Loucy (cell line): ENCODE results near the gene TMEM232.

Experiments
- H2AFZ ChIP-seq: fragments of 200-600 bp; sonication (generic); 2 replicates; pipeline ENCODE4 v1.6.0; 2016; ENCODE audit warnings: antibody characterized with exemption, mild to moderate bottlenecking, low read length, moderate library complexity
- H3F3A ChIP-seq: fragments of 200-600 bp; 2 replicates; pipeline ENCODE4 v1.6.0; 2016; ENCODE audit warnings: antibody characterized with exemption, low read depth, mild to moderate bottlenecking
- H3K27me3 ChIP-seq: fragments of 200-600 bp; sonication (generic); 2 replicates; pipeline ENCODE4 v1.6.1; 2014; ENCODE audit warnings: low read length, mild to moderate bottlenecking; ENCODE audit not compliant: insufficient read depth, poor library complexity, severe bottlenecking
- H3K36me3 ChIP-seq: fragments of 200-600 bp; sonication (generic); 2 replicates; pipeline ENCODE4 v1.6.1; 2016; ENCODE audit warnings: low read length; ENCODE audit not compliant: insufficient read depth
- H3K4me1 ChIP-seq: fragments of 200-600 bp; sonication (generic); 2 replicates; pipeline ENCODE4 v1.5.1; 2014; ENCODE audit warnings: low read length, mild to moderate bottlenecking; ENCODE audit not compliant: insufficient read depth, poor library complexity, severe bottlenecking
- H3K4me2 ChIP-seq: fragments of 200-600 bp; sonication (generic); 2 replicates; pipeline ENCODE4 v1.6.0; 2014; ENCODE audit warnings: antibody characterized with exemption, low read length, low read depth, mild to moderate bottlenecking; ENCODE audit not compliant: poor library complexity, severe bottlenecking
- H3K4me3 ChIP-seq: fragments of 200-600 bp; sonication (generic); 2 replicates; pipeline ENCODE4 v1.5.1; 2014; ENCODE audit warnings: low read length, mild to moderate bottlenecking, mixed read lengths; ENCODE audit not compliant: poor library complexity, severe bottlenecking
- H3K79me2 ChIP-seq: fragments of 200-600 bp; sonication (generic); 2 replicates; pipeline ENCODE4 v1.6.1; 2014; ENCODE audit warnings: low read length; ENCODE audit not compliant: insufficient read depth
- H3K9ac ChIP-seq: fragments of 200-600 bp; sonication (generic); 2 replicates; pipeline ENCODE4 v1.6.0; 2014; ENCODE audit warnings: mild to moderate bottlenecking, low read depth, low read length, moderate library complexity; ENCODE audit not compliant: poor library complexity, severe bottlenecking
- H3K9me2 ChIP-seq: fragments of 200-600 bp; sonication (generic); replicated peaks from 2 replicates; pipeline ENCODE4 v1.6.1; 2016; ENCODE audit warnings: low read depth, low read length, mixed read lengths
- H3K9me3 ChIP-seq: fragments of 200-600 bp; sonication (generic); 2 replicates; pipeline ENCODE4 v1.6.1; 2014; ENCODE audit warnings: mild to moderate bottlenecking, antibody characterized with exemption, low read length, low read depth; ENCODE audit not compliant: insufficient read depth
- H4K20me1 ChIP-seq: fragments of 200-600 bp; sonication (generic); 2 replicates; pipeline ENCODE4 v1.6.0; 2014; ENCODE audit warnings: antibody characterized with exemption, low read length, mild to moderate bottlenecking; ENCODE audit not compliant: insufficient read depth, poor library complexity, severe bottlenecking
- EZH2phosphoT487 ChIP-seq: fragments of 200-600 bp; IDR thresholded peaks from 2 replicates; pipeline ENCODE4 v1.6.1; 2018; ENCODE audit warnings: antibody characterized with exemption, mild to moderate bottlenecking, moderate library complexity, borderline replicate concordance
- TF ChIP-seq, protein P1 (sequence below): fragments of 200-600 bp; sonication (generic); conservative IDR thresholded peaks from 2 replicates; pipeline ENCODE4 v1.5.1; 2014; ENCODE audit warnings: mild to moderate bottlenecking, antibody characterized with exemption, low read length

Gene TMEM232

GRCh38 chr5:110707260-110707844 lies 19.1 kb downstream of the TMEM232 start:
- no peak overlapping the region for H3K9ac ChIP-seq
- H3K79me2 ChIP-seq = no peaks in the 10 kb centered on the region
- H3K4me2 ChIP-seq = no peak overlapping the region
- H2AFZ ChIP-seq = no peak overlapping the region
- H3K36me3 ChIP-seq = no peaks in the 10 kb centered on the region
- no peaks in the 10 kb centered on the region for H4K20me1 ChIP-seq
- no peaks in the 10 kb centered on the region for H3K9me2 ChIP-seq
- no peaks in the 10 kb centered on the region for H3K9me3 ChIP-seq
- H3F3A ChIP-seq = no peaks in the 10 kb centered on the region
- no peaks in the 10 kb centered on the region for H3K27me3 ChIP-seq
- H3K4me1 ChIP-seq = no peaks in the 10 kb centered on the region
- TF ChIP-seq EZH2phosphoT487 = no peak
- TF ChIP-seq, protein P1, sequence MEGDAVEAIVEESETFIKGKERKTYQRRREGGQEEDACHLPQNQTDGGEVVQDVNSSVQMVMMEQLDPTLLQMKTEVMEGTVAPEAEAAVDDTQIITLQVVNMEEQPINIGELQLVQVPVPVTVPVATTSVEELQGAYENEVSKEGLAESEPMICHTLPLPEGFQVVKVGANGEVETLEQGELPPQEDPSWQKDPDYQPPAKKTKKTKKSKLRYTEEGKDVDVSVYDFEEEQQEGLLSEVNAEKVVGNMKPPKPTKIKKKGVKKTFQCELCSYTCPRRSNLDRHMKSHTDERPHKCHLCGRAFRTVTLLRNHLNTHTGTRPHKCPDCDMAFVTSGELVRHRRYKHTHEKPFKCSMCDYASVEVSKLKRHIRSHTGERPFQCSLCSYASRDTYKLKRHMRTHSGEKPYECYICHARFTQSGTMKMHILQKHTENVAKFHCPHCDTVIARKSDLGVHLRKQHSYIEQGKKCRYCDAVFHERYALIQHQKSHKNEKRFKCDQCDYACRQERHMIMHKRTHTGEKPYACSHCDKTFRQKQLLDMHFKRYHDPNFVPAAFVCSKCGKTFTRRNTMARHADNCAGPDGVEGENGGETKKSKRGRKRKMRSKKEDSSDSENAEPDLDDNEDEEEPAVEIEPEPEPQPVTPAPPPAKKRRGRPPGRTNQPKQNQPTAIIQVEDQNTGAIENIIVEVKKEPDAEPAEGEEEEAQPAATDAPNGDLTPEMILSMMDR = no peak
- no peak overlapping the region for H3K4me3 ChIP-seq

DNA sequence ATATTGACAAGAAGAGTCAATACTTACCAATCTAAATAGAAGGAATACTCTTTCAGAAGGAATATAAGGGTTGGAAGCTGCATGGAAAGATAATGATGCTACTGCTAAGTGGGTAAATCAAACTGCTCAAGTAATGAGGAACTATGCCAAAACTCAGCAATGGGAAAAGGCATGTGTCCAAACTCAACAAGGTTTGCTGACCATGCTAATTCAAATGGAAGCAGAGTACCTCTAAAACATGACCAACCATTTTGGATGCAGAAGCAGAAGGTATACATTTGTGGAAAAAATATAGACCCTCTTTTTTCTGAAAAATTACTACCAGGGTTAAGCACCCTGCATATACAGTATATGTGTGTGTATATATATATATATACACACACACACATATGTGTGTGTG lies 21.1 kb downstream of the TMEM232 start:
- Histone ChIP-seq H3K27me3 (no peaks in the 10 kb centered on the region), H3K79me2 (no peaks in the 10 kb centered on the region), H3K9me2 (no peaks in the 10 kb centered on the region), H3F3A (no peaks in the 10 kb centered on the region), H3K4me2 (no peak overlapping the region), H3K4me1 (no peaks in the 10 kb centered on the region), H3K9me3 (no peaks in the 10 kb centered on the region), H3K9ac (no peak overlapping the region), H2AFZ (no peak overlapping the region), H3K36me3 (no peaks in the 10 kb centered on the region), H4K20me1 (no peaks in the 10 kb centered on the region), H3K4me3 (no peak overlapping the region)
- TF ChIP-seq EZH2phosphoT487 = no peak
- TF ChIP-seq, protein P1 = no peak

DNA sequence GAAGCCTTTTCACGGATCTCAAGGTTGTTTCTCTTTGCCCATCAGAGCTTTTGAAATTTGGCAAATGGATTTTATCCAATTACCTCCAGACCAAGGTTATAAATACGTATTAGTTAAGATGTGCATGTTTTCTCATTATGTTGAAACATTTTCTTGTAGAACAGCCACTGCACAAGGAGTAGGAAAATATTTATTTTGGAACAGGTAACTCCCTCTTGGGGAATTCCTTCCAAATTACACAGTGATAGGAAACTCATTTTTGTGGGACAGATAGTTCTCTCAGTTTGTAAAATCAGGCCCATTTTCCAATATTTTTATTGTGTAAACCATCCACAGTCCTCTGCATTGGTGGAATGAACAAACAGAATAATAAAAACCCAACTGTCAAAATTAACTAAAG lies 23.0 kb downstream of the TMEM232 start:
- H3K9ac ChIP-seq = no peak overlapping the region
- H4K20me1 ChIP-seq = no peaks in the 10 kb centered on the region
- H3K4me3 ChIP-seq = no peak overlapping the region
- H3K4me2 ChIP-seq = no peak overlapping the region
- H3K27me3 ChIP-seq = no peaks in the 10 kb centered on the region
- no peaks in the 10 kb centered on the region for H3K79me2 ChIP-seq
- H2AFZ ChIP-seq = no peak overlapping the region
- TF ChIP-seq, protein P1 = no peak
- no peak for TF ChIP-seq EZH2phosphoT487
- H3F3A ChIP-seq = no peaks in the 10 kb centered on the region
- no peaks in the 10 kb centered on the region for H3K9me2 ChIP-seq
- no peaks in the 10 kb centered on the region for H3K9me3 ChIP-seq
- H3K4me1 ChIP-seq = no peaks in the 10 kb centered on the region
- no peaks in the 10 kb centered on the region for H3K36me3 ChIP-seq
